Ovary (tissue), 9 donors: Measurements from ENCODE around the gene RAPH1. TPM values are rescaled to one million over a fixed set of nuclear protein-coding genes. Genes with fewer than 3 reads are reported as not detected.
"Not testable (repeated sequence)": the region's sequence is repeated elsewhere in the genome, so short reads cannot be mapped to it uniquely, and the experiment has no call there.

Experiments used
- DNase-seq, 5 donors: peaks; one replicate each; pipeline ENCODE4 v3.0.0-alpha.2; 2019 to 2020
- H3K27ac ChIP-seq, 2 donors: fragments of 200-600 bp; one replicate each; pipeline versions ENCODE4 v1.5.1 to v1.8.0; 2019 to 2022
- H3K27me3 ChIP-seq: fragments of 200-600 bp; one replicate; pipeline ENCODE4 v1.8.0; 2022
- H3K36me3 ChIP-seq: fragments of 200-600 bp; sonication (generic); one replicate; pipeline ENCODE4 v1.5.1; 2019
- H3K4me1 ChIP-seq: one replicate; pipeline ENCODE4 v1.8.1; 2013; ENCODE audit warnings: mild to moderate bottlenecking, moderate library complexity; ENCODE audit not compliant: insufficient read depth
- H3K4me3 ChIP-seq: fragments of 200-600 bp; sonication (generic); one replicate; pipeline ENCODE4 v1.5.1; 2017
- H3K9me3 ChIP-seq, 2 donors: fragments of 200-600 bp in 1 of 2; sonication (generic) in 1 of 2; one replicate each; pipeline versions ENCODE4 v1.5.1 to v1.8.1; 2013 to 2019; ENCODE audit warnings: mild to moderate bottlenecking in 1 of 2, moderate library complexity in 1 of 2
- EP300 ChIP-seq: sonication (generic); formaldehyde crosslinking; IDR thresholded peaks from one replicate; pipeline ENCODE4 v1.6.1; 2017; ENCODE audit warnings: antibody characterized with exemption
- POLR2A ChIP-seq: fragments of 450-650 bp; IDR thresholded peaks from one replicate; pipeline ENCODE4 v1.6.1; 2017; ENCODE audit warnings: antibody characterized with exemption, mild to moderate bottlenecking, moderate library complexity
- WGBS, 3 donors: extraction: QIAGEN DNeasy Blood & Tissue Kit in 1 of 3; methylation state at CpG; one replicate each; pipeline versions ENCODE4 v1.1.5 to v1.1.7; 2013 to 2017; 5-methylcytosine and 5-hydroxymethylcytosine counted together
- intact Hi-C, 4 donors: fragments of 100-400 bp; cut with DNase I; formaldehyde crosslinking; loops; one replicate each; pipeline versions ENCODE4 v1.11.0 to v1.15.1; 2022 to 2023
- polyA plus RNA-seq, 2 donors: library from polyadenylated mRNA; stranded (reverse); fragments of 200-250 nt in 1 of 2; fragments of 350-450 nt in 1 of 2; fragmentation: Illumina TruSeq in 1 of 2; extraction: RNeasy Lipid Tissue Mini Kit (QIAGEN cat#74804) in 1 of 2; gene quantifications; one replicate each; pipeline ENCODE4 v1.2.3, GENCODE V29; 2013 to 2014
- total RNA-seq, 7 donors: library from RNA; depleted of rRNA in 2 of 7; stranded (reverse); fragments of >200 nt in 2 of 7; fragmentation: NEBNext Ultra II Directional in 3 of 7; extraction: Animal tissue kit (Norgen Biotek cat#: 25700) in 3 of 7; gene quantifications; one replicate each; pipeline versions ENCODE4 v1.1.0 to v1.2.4, GENCODE V29; 2016 to 2023
- TF ChIP-seq, protein P1 (sequence below), 3 donors: fragments of 450-650 bp in 2 of 3; fragments of 200-600 bp in 1 of 3; IDR thresholded peaks; one replicate each; pipeline versions ENCODE4 v1.5.1 to v1.8.0; 2016 to 2022; ENCODE audit warnings: antibody characterized with exemption in 3 of 3, mild to moderate bottlenecking in 1 of 3
- donor health status: DM: no; HTN: no; CAD: no; lungs with moderate emphysema.
- donor health status: DM: no; HTN: no; CAD: no.
- donor health status: Bipolar disorder and iron deficiency.
- donor health status: DM: yes; HTN: yes; CAD: no.
- donor health status: DM: no; HTN: no; CAD: no.
- donor health status: DM: yes; HTN: yes; CAD: no.

The RAPH1 gene
- total and polyA plus RNA-seq, 9 donors = 2.7 to 23.5 (median 10.5) TPM

DNA sequence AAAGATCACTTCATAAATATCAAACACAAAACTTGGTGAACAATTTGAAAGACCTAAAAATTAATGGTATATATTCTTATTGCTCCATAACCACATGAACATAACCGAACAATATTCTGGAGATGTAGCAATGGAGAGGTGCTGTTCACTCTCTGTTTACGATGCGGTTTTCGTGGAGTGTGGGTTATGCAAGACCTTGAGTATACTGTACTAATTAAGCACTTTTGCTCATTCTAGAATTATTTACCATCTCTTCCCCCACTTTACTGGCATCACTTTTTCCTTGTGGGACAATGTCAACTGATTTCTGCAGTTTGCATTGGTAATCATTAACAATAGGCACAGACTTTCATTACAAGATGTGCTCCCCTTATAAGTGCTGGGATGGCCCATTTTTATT lies 97.6 kb downstream of the RAPH1 start:
- Histone ChIP-seq H3K4me1 (no peaks in the 10 kb centered on the region), H3K27ac (no peak overlapping the region), H3K9me3 (no peaks in the 10 kb centered on the region), H3K4me3 (no peak overlapping the region), H3K36me3 (no peaks in the 10 kb centered on the region), H3K27me3 (no peaks in the 10 kb centered on the region)
- no peak for DNase-seq
- TF ChIP-seq, protein P1, sequence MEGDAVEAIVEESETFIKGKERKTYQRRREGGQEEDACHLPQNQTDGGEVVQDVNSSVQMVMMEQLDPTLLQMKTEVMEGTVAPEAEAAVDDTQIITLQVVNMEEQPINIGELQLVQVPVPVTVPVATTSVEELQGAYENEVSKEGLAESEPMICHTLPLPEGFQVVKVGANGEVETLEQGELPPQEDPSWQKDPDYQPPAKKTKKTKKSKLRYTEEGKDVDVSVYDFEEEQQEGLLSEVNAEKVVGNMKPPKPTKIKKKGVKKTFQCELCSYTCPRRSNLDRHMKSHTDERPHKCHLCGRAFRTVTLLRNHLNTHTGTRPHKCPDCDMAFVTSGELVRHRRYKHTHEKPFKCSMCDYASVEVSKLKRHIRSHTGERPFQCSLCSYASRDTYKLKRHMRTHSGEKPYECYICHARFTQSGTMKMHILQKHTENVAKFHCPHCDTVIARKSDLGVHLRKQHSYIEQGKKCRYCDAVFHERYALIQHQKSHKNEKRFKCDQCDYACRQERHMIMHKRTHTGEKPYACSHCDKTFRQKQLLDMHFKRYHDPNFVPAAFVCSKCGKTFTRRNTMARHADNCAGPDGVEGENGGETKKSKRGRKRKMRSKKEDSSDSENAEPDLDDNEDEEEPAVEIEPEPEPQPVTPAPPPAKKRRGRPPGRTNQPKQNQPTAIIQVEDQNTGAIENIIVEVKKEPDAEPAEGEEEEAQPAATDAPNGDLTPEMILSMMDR (IDR thresholded peaks at IDR 0.05) = no peak
- TF ChIP-seq POLR2A (no peak), EP300 (no peak)
- intact Hi-C loops = no loop called here
- 95 to 98% (median 95%) methylated on average over 4 of the region's 4 CpGs for WGBS, 3 donors

DNA sequence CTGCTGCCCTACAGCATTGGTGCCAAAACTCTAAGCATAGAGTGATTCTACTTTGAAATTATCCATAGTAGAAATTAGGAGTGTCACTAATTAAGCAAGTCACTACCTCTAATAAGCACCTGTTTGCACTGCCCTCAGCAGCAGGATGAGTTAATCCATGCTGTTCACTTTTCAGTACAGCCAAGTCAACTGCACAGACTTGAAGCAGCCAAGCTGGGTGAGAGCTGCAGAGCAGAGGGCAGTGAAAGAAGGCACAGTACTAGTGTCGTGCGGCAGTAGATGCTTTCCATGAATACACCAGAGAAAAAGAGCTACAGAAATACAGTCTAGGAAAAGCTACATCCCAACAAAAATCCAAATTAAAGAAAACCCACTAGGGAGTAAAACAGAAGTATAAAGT lies 98.6 kb downstream of the RAPH1 start:
- no peaks in the 10 kb centered on the region for H3K9me3 ChIP-seq
- H3K4me1 ChIP-seq = no peaks in the 10 kb centered on the region
- no peak overlapping the region for H3K4me3 ChIP-seq
- H3K27me3 ChIP-seq = no peaks in the 10 kb centered on the region
- H3K36me3 ChIP-seq = no peaks in the 10 kb centered on the region
- no peak overlapping the region for H3K27ac ChIP-seq
- DNase-seq = no peak
- WGBS, 3 donors = 79 to 85% (median 80%) methylated on average over 2 of the region's 2 CpGs
- intact Hi-C loops = no loop called here
- TF ChIP-seq EP300 = no peak
- TF ChIP-seq POLR2A = no peak
- TF ChIP-seq, protein P1 (IDR thresholded peaks at IDR 0.05) = no peak

DNA sequence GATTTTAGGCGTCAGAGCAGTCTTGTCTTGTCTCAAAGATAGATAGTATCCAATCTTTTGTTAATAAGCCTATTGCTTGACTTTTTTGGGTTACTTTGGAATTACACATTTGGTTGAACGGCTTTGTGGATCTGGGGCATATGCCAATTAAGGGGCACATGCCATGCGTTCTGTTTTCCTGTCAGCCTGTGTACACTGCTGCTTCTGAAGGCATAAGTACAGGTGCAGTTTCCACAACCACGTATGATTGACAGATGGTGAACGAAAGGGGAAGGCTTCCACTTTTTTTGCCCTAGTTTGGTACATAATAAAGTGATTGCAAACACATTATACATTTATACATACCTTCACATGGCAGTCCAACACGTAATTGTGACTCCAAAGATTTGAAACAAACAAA lies 102.3 kb downstream of the RAPH1 start:
- Histone ChIP-seq H3K27me3 (no peaks in the 10 kb centered on the region), H3K36me3 (no peaks in the 10 kb centered on the region), H3K27ac (no peak overlapping the region), H3K4me1 (no peaks in the 10 kb centered on the region), H3K9me3 (no peaks in the 10 kb centered on the region), H3K4me3 (no peak overlapping the region)
- no peak for DNase-seq
- 91% methylated on average over 6 of the region's 6 CpGs for WGBS, 3 donors
- intact Hi-C loops = no loop called here
- TF ChIP-seq EP300 (no peak), POLR2A (no peak)
- TF ChIP-seq, protein P1 (IDR thresholded peaks at IDR 0.05) = no peak

DNA sequence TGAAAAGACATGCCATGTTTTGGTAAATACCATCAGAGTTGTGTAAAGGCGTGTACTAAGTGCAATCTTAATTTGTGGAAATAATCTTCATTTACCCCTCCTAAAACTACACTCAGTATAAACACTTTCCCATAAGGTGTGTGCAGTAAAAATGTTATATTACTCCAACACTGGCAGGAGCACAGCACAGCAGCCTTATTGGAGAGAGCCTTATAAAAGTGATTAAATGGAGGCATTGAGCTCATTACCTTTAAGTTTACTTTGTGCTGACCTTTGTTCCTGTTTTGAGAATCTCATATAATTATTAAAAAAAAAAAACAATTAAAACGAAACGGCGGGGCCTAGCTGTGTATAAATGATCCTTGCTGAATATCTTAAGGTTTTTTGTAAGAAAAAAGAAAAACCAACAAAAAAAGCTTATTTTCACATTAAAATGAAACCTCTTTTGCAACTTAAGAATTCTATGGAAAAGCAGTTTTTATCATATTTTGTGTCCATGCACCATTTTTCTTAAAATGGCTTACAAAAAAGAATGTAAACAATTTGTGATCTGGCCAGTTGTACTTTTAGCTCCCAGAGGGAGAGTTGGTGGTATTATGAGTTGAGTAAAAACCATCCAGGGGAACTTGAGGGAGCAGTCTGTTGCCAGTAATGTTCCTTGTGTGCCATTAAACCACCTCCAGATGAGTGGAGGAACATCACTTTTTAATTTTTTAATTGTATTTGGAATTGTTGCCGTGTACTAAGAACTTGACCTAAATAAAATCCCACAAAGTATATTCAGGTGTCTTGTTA lies 103.5 kb downstream of the RAPH1 start:
- H3K27ac ChIP-seq = no peak overlapping the region
- no peak for DNase-seq
- no peaks in the 10 kb centered on the region for H3K9me3 ChIP-seq
- intact Hi-C loops = no loop called here
- H3K4me1 ChIP-seq = no peaks in the 10 kb centered on the region
- TF ChIP-seq, protein P1 (IDR thresholded peaks at IDR 0.05) = no peak
- TF ChIP-seq POLR2A (no peak), EP300 (no peak)
- H3K27me3 ChIP-seq = no peaks in the 10 kb centered on the region
- 52 to 75% (median 59%) methylated on average over 5 of the region's 5 CpGs for WGBS, 3 donors
- H3K36me3 ChIP-seq = no peaks in the 10 kb centered on the region
- no peak overlapping the region for H3K4me3 ChIP-seq

DNA sequence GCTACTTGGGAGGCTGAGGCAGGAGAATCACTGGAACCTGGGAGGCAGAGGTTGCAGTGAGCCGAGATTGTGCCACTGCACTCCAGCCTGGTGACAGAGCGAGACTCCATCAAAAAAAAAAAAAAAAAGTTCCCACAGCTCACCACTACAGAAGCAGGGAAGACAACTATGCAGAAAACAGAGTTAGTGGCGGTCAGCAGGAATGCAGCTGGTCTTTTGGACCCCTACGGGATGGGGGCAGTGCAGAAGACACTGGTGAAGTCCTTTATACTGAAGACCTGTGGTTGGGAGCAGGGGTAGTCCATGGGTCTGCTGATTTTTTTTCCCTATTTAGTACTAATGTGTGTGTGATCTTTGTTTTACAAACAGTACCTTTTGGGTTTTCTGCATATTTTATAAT lies 105.5 kb downstream of the RAPH1 start:
- H3K4me3 ChIP-seq, H3K27me3 ChIP-seq, H3K4me1 ChIP-seq, H3K27ac ChIP-seq, H3K9me3 ChIP-seq, H3K36me3 ChIP-seq, intact Hi-C loops, DNase-seq: not testable (repeated sequence)
- 96 to 98% (median 97%) methylated on average over 4 of the region's 4 CpGs for WGBS, 3 donors
